B cell (primary cell): Measurements from ENCODE around the gene EDARADD.

Experiments used
- EZH2 ChIP-seq: IDR thresholded peaks from 2 replicates; pipeline ENCODE4 v1.6.1; 2012; ENCODE audit warnings: borderline replicate concordance, low read depth, mild to moderate bottlenecking, moderate library complexity, low read length; ENCODE audit not compliant: insufficient read depth, poor library complexity, severe bottlenecking
- TF ChIP-seq, protein P1 (sequence below): fragments of 200-600 bp; IDR thresholded peaks from one replicate; pipeline ENCODE4 v1.8.0; 2022; ENCODE audit warnings: antibody characterized with exemption, mild to moderate bottlenecking

GRCh38 chr1:236530286-236530685 lies 136.2 kb downstream of the EDARADD start:
- TF ChIP-seq, protein P1, sequence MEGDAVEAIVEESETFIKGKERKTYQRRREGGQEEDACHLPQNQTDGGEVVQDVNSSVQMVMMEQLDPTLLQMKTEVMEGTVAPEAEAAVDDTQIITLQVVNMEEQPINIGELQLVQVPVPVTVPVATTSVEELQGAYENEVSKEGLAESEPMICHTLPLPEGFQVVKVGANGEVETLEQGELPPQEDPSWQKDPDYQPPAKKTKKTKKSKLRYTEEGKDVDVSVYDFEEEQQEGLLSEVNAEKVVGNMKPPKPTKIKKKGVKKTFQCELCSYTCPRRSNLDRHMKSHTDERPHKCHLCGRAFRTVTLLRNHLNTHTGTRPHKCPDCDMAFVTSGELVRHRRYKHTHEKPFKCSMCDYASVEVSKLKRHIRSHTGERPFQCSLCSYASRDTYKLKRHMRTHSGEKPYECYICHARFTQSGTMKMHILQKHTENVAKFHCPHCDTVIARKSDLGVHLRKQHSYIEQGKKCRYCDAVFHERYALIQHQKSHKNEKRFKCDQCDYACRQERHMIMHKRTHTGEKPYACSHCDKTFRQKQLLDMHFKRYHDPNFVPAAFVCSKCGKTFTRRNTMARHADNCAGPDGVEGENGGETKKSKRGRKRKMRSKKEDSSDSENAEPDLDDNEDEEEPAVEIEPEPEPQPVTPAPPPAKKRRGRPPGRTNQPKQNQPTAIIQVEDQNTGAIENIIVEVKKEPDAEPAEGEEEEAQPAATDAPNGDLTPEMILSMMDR, result no peak
- no peak for TF ChIP-seq EZH2
